OCI-LY7 (cell line): ENCODE data around the gene WIPF3. TPM values are rescaled to one million over a fixed set of nuclear protein-coding genes. Genes with fewer than 3 reads are reported as not detected.

ENCODE experiments used
- BruUV-seq: library from RNA; stranded (reverse); fragments of 400-500 nt; replicated peaks from 2 replicates; lab custom pipeline; 2021; lab: Mats Ljungman, UMichigan
- CTCF ChIA-PET: fragments of 300-600 bp; sonication (Branson Sonifier 250); formaldehyde crosslinking; loops from one replicate; lab custom pipeline; 2022; ENCODE audit warnings: antibody characterized with exemption; ENCODE audit not compliant: unreplicated experiment; lab: Charles Lee
- POLR2A ChIA-PET: fragments of 300-600 bp; sonication (Branson Sonifier 250); formaldehyde crosslinking; loops from one replicate; lab custom pipeline; 2022; ENCODE audit warnings: antibody characterized with exemption; lab: Charles Lee
- DNase-seq: peaks from one replicate; pipeline ENCODE4 v3.0.0-alpha.2; 2015; ENCODE audit warnings: low spot score
- H2AFZ ChIP-seq: fragments of 200-600 bp; sonication (generic), shearing (Covaris generic); 2 replicates; pipeline ENCODE4 v1.6.1; 2014; ENCODE audit warnings: mild to moderate bottlenecking, antibody characterized with exemption, low read length, moderate library complexity
- H3K27ac ChIP-seq: fragments of 200-600 bp; sonication (generic); 2 replicates; pipeline ENCODE4 v1.5.1; 2014; ENCODE audit warnings: mixed run types, low read depth, mild to moderate bottlenecking, moderate library complexity, low read length, inconsistent platforms; ENCODE audit not compliant: poor library complexity, severe bottlenecking
- H3K36me3 ChIP-seq: fragments of 200-600 bp; sonication (generic); 2 replicates; pipeline ENCODE4 v1.6.1; 2014; ENCODE audit warnings: mild to moderate bottlenecking, antibody characterized with exemption, low read length, moderate library complexity, mixed read lengths; ENCODE audit not compliant: insufficient read depth
- H3K4me1 ChIP-seq: fragments of 200-600 bp; sonication (generic); 2 replicates; pipeline ENCODE4 v1.5.1; 2014; ENCODE audit warnings: mild to moderate bottlenecking, low read length; ENCODE audit not compliant: insufficient read depth, poor library complexity, severe bottlenecking
- H3K4me2 ChIP-seq: fragments of 200-600 bp; sonication (generic); 2 replicates; pipeline ENCODE4 v1.6.1; 2014; ENCODE audit warnings: mild to moderate bottlenecking, low read length
- H3K4me3 ChIP-seq: fragments of 200-600 bp; sonication (generic); 2 replicates; pipeline ENCODE4 v1.5.1; 2014; ENCODE audit warnings: mild to moderate bottlenecking, low read depth, low read length; ENCODE audit not compliant: poor library complexity, severe bottlenecking
- H3K79me2 ChIP-seq: fragments of 200-600 bp; sonication (generic); 2 replicates; pipeline ENCODE4 v1.6.1; 2016; ENCODE audit warnings: low read depth, mild to moderate bottlenecking, low read length, moderate library complexity, mixed read lengths; ENCODE audit not compliant: insufficient read depth
- H3K9me2 ChIP-seq: fragments of 200-600 bp; sonication (generic); 2 replicates; pipeline ENCODE4 v1.6.1; 2016; ENCODE audit warnings: mild to moderate bottlenecking, low read length, mixed read lengths; ENCODE audit not compliant: insufficient read depth
- H3K9me3 ChIP-seq: fragments of 200-600 bp; sonication (generic); 2 replicates; pipeline ENCODE4 v1.6.1; 2014; ENCODE audit warnings: mild to moderate bottlenecking, mixed run types, low read length, mixed read lengths
- H4K20me1 ChIP-seq: fragments of 200-600 bp; sonication (generic); 2 replicates; pipeline ENCODE4 v1.6.1; 2014; ENCODE audit warnings: mild to moderate bottlenecking, antibody characterized with exemption, low read length, moderate library complexity, mixed read lengths; ENCODE audit not compliant: insufficient read depth
- EZH2phosphoT487 ChIP-seq: fragments of 200-600 bp; sonication (generic); IDR thresholded peaks from 2 replicates; pipeline ENCODE4 v1.6.1; 2018; ENCODE audit warnings: low read depth, borderline replicate concordance, mild to moderate bottlenecking, mixed run types, antibody characterized with exemption, low read length, moderate library complexity, mixed read lengths
- intact Hi-C: fragments of 100-400 bp; cut with micrococcal nuclease; formaldehyde crosslinking; loops from one replicate; pipeline ENCODE4 v1.10.0; 2022; ENCODE audit not compliant: unreplicated experiment
- total RNA-seq, 2 experiments: library from RNA; depleted of rRNA in 1 of 2; stranded (reverse); fragments of >200 nt in 1 of 2; shearing (Covaris generic) in 1 of 2; gene quantifications; 2 replicates each; pipeline ENCODE4 v1.2.3, GENCODE V29; 2014 to 2022
- TF ChIP-seq, protein P1 (sequence below): fragments of 200-600 bp; sonication (generic); conservative IDR thresholded peaks from 2 replicates; pipeline ENCODE4 v1.5.1; 2014; ENCODE audit warnings: mild to moderate bottlenecking, antibody characterized with exemption, low read length, moderate library complexity, mixed read lengths

Gene WIPF3
- total RNA-seq, 2 experiments from 2014 or later, result not detected

DNA sequence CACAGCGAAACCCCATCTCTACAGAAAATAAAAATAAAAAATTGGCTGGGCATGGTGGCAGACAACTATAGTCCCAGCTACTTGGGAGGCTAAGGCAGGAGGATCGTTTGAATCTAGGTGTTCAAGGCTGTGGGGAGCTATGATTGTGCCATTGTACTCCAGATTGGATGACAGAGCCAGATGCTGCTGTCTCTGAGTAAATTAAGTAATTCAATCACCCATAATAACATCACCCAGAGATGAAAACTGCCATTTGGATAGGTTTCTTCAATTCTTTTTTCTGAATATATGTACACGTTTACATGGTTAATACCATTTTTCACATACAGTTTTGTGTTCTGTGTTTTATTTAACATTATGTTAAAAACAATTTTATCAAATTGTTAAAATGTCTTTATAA is 79.3 kb downstream of the WIPF3 start:
- Histone ChIP-seq H2AFZ (no peak overlapping the region), H3K9me3 (no peaks in the 10 kb centered on the region), H3K36me3 (no peaks in the 10 kb centered on the region), H4K20me1 (no peaks in the 10 kb centered on the region), H3K27ac (no peak overlapping the region), H3K4me2 (no peak overlapping the region), H3K9me2 (no peaks in the 10 kb centered on the region), H3K4me1 (no peaks in the 10 kb centered on the region), H3K79me2 (no peaks in the 10 kb centered on the region), H3K4me3 (no peak overlapping the region)
- ChIA-PET CTCF (no interaction called here), POLR2A (interaction anchor here (0.6 kb wide), 1 partner anchor 448 kb away, joined by 4 read pairs; no protein-coding TSS in a partner anchor)
- no TSS peak for BruUV-seq
- no peak for TF ChIP-seq EZH2phosphoT487
- TF ChIP-seq, protein P1, sequence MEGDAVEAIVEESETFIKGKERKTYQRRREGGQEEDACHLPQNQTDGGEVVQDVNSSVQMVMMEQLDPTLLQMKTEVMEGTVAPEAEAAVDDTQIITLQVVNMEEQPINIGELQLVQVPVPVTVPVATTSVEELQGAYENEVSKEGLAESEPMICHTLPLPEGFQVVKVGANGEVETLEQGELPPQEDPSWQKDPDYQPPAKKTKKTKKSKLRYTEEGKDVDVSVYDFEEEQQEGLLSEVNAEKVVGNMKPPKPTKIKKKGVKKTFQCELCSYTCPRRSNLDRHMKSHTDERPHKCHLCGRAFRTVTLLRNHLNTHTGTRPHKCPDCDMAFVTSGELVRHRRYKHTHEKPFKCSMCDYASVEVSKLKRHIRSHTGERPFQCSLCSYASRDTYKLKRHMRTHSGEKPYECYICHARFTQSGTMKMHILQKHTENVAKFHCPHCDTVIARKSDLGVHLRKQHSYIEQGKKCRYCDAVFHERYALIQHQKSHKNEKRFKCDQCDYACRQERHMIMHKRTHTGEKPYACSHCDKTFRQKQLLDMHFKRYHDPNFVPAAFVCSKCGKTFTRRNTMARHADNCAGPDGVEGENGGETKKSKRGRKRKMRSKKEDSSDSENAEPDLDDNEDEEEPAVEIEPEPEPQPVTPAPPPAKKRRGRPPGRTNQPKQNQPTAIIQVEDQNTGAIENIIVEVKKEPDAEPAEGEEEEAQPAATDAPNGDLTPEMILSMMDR, result no peak
- no peak for DNase-seq
- intact Hi-C loops, result no loop called here

DNA sequence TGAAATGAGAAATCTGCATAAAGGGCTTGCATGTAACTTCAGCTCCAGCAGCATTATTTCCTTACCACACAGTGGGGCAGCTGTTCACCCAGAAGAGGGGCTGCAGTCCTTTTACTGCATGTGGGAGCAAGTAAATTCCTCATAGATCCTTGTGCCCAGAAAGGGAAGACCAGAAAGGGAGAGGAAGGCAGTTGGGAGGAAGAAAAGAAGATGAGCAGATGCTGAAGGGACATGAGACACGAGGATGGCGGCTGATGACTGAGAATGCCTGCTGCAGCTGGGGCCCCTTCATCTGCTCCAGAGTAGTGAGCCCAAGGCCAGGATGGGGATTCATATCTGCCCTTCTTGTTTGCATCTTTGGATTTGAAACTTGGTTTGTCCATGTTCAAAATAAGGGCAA is 80.5 kb downstream of the WIPF3 start:
- TF ChIP-seq, protein P1, result no peak
- TF ChIP-seq EZH2phosphoT487, result no peak
- intact Hi-C loops, result no loop called here
- Histone ChIP-seq H3K27ac (no peak overlapping the region), H3K4me3 (no peak overlapping the region), H4K20me1 (no peaks in the 10 kb centered on the region), H3K9me2 (no peaks in the 10 kb centered on the region), H2AFZ (no peak overlapping the region), H3K4me2 (no peak overlapping the region), H3K4me1 (no peaks in the 10 kb centered on the region), H3K36me3 (no peaks in the 10 kb centered on the region), H3K79me2 (no peaks in the 10 kb centered on the region), H3K9me3 (no peaks in the 10 kb centered on the region)
- CTCF ChIA-PET, result no interaction called here
- no TSS peak for BruUV-seq
- POLR2A ChIA-PET, result no interaction called here
- no peak for DNase-seq

DNA sequence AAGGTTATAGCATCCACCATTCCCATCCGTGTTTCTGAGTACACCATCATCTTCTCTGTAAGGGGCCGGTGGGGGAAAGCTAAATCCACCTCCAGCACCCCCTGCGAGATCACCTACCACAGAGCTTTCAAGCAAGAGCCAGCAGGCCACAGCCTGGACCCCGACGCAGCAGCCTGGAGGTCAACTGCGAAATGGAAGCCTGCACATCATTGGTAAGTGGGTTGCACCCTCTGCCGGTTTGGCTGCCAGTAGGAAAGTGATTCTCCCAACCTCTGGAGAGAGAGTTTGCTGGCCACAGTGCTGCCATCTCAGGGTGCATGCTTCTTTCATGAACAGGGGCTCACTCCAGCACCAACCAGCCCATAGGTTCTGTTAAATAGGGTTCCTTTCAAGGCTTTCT is 81.7 kb downstream of the WIPF3 start:
- H3K9me3 ChIP-seq, result no peaks in the 10 kb centered on the region
- H3K36me3 ChIP-seq, result no peaks in the 10 kb centered on the region
- no TSS peak for BruUV-seq
- intact Hi-C loops, result no loop called here
- no peaks in the 10 kb centered on the region for H3K9me2 ChIP-seq
- DNase-seq, result no peak
- H3K4me2 ChIP-seq, result no peak overlapping the region
- no peak overlapping the region for H3K4me3 ChIP-seq
- ChIA-PET CTCF (no interaction called here), POLR2A (no interaction called here)
- no peaks in the 10 kb centered on the region for H3K4me1 ChIP-seq
- TF ChIP-seq, protein P1, result no peak
- no peak for TF ChIP-seq EZH2phosphoT487
- H4K20me1 ChIP-seq, result no peaks in the 10 kb centered on the region
- no peaks in the 10 kb centered on the region for H3K79me2 ChIP-seq
- H3K27ac ChIP-seq, result no peak overlapping the region
- no peak overlapping the region for H2AFZ ChIP-seq
